Activated T-cell treated with anti-CD3 and anti-CD28 coated beads, Interleukin-2, amount 50 U/mL, for 1 hour (primary cell): Measurements from ENCODE around the gene ZNF285.
"Not testable (repeated sequence)": the region's sequence is repeated elsewhere in the genome, so short reads cannot be mapped to it uniquely, and the experiment has no call there.

Experiments
- DNase-seq: peaks from one replicate; pipeline ENCODE4 v3.0.0-alpha.2; 2020

The ZNF285 gene

GRCh38 chr19:44401139-44402115 is at the start of gene ZNF285:
Gene ZNF285 (minus strand): TSS chr19:44401608. CDS start chr19:44397213, 4,395 bp downstream.
- DNase-seq, result peak; percentile 63

GRCh38 chr19:44447916-44448674 is 46.7 kb upstream of the ZNF285 start, which contains the start of gene ZNF229:
Gene ZNF229 (minus strand): TSS chr19:44448472. CDS start chr19:44442847, 5,625 bp downstream.
- DNase-seq, result peak; percentile 55

- DNase-seq, result no peak
Observed at GRCh38 chr19:44438441-44438840, 37.0 kb upstream of the ZNF285 start.

GRCh38 chr19:44435441-44435840 is 34.0 kb upstream of the ZNF285 start:
- no peak for DNase-seq

GRCh38 chr19:44430956-44431355 is 29.5 kb upstream of the ZNF285 start:
- DNase-seq, result no peak

- not testable (repeated sequence) for DNase-seq
Observed at GRCh38 chr19:44415553-44415952, 14.1 kb upstream of the ZNF285 start.

GRCh38 chr19:44389268-44389667 is 12.1 kb downstream of the ZNF285 start:
- not testable (repeated sequence) for DNase-seq

GRCh38 chr19:44374789-44375188 is 26.6 kb downstream of the ZNF285 start:
- no peak for DNase-seq

GRCh38 chr19:44371815-44372480 is 29.5 kb downstream of the ZNF285 start:
- no peak for DNase-seq

GRCh38 chr19:44367024-44367423 is 34.4 kb downstream of the ZNF285 start:
- no peak for DNase-seq

- no peak for DNase-seq
Observed at GRCh38 chr19:44356383-44357111, 44.9 kb downstream of the ZNF285 start, which contains the start of gene ZNF112. Gene ZNF112 (minus strand): TSS chr19:44356680. CDS start chr19:44340539, 16,141 bp downstream.

- DNase-seq, result no peak
Observed at GRCh38 chr19:44346556-44346955, 54.9 kb downstream of the ZNF285 start.

GRCh38 chr19:44345959-44346358 is 55.4 kb downstream of the ZNF285 start:
- DNase-seq, result no peak

- DNase-seq, result no peak
Observed at GRCh38 chr19:44344255-44344654, 57.2 kb downstream of the ZNF285 start.

- no peak for DNase-seq
Observed at GRCh38 chr19:44341794-44342193, 59.6 kb downstream of the ZNF285 start.

- DNase-seq, result not testable (repeated sequence)
Observed at GRCh38 chr19:44334639-44335038, 66.8 kb downstream of the ZNF285 start.
